K562 (cell line): ENCODE results near the gene IMP4. TPM values are rescaled to one million over a fixed set of nuclear protein-coding genes. Genes with fewer than 3 reads are reported as not detected.
A peak's percentile ranks its signal among the peaks of the same experiment; 100 is the strongest.

ENCODE experiments used
- ATAC-seq: fragments of 200-7000 bp; cut with Tn5 transposase; 3 replicates; pipeline ENCODE4 v1.9.1; 2020; ENCODE audit warnings: moderate library complexity
- BruUV-seq: library from RNA; stranded (reverse); fragments of 400-500 nt; replicated peaks from 2 replicates; lab custom pipeline; 2021; lab: Mats Ljungman, UMichigan
- CTCF ChIA-PET: fragments of 300-600 bp; formaldehyde crosslinking; extraction: SDS; loops from one replicate; lab custom pipeline; 2021; ENCODE audit warnings: low intra/inter-chr PET ratio; lab: Yijun Ruan, JAX
- POLR2A ChIA-PET: fragments of 300-600, 350-650 bp; sonication (Branson Sonifier 250); formaldehyde crosslinking; extraction: SDS; loops from one replicate; lab custom pipeline; 2021; ENCODE audit warnings: antibody characterized with exemption, inconsistent platforms; lab: Yijun Ruan, JAX
- DNase-seq, 4 experiments: peaks; one replicate each; pipeline versions ENCODE4 v3.0.0 to v3.0.0-alpha.2; 2011 to 2018; ENCODE audit warnings: low spot score in 3 of 4, mixed read lengths in 3 of 4; ENCODE audit errors: extremely low read depth in 1 of 4
- FAIRE-seq: peaks from 2 replicates; lab custom pipeline; 2011; peaks lifted over from hg19 to GRCh38; lab: Jason Lieb, UNC
- H2AFZ ChIP-seq: 2 replicates; pipeline ENCODE4 v1.6.0; 2011; ENCODE audit warnings: low read depth, low read length, control low read depth, inconsistent platforms
- H3K27ac ChIP-seq: fragments of 200-600 bp; 3 replicates; pipeline ENCODE4 v1.8.0; 2011; ENCODE audit warnings: low read depth, mild to moderate bottlenecking, control low read depth, inconsistent platforms, low read length, moderate library complexity, mixed read lengths; ENCODE audit errors: extremely low read depth
- H3K27me3 ChIP-seq, 2 experiments: fragments of 300-600 bp in 1 of 2; 2 replicates in 1 of 2; 3 replicates in 1 of 2; pipeline versions ENCODE4 v1.6.0 to v1.8.0; 2011; ENCODE audit warnings: inconsistent platforms in 2 of 2, low read length in 2 of 2, mild to moderate bottlenecking in 1 of 2, mixed read lengths in 1 of 2, moderate library complexity in 1 of 2; ENCODE audit not compliant: control insufficient read depth in 2 of 2, insufficient read depth in 2 of 2
- H3K36me3 ChIP-seq: fragments of 300-600 bp; 3 replicates; pipeline ENCODE4 v1.8.0; 2011; ENCODE audit warnings: mild to moderate bottlenecking, low read length, inconsistent platforms; ENCODE audit not compliant: control insufficient read depth, insufficient read depth
- H3K4me1 ChIP-seq, 2 experiments: fragments of 200-600 bp in 1 of 2; replicated peaks in 1 of 2; 2 replicates in 1 of 2; 3 replicates in 1 of 2; pipeline versions ENCODE4 v1.5.1 to v1.8.0; 2011; ENCODE audit warnings: inconsistent platforms in 2 of 2, low read length in 2 of 2, mild to moderate bottlenecking in 1 of 2, mixed read lengths in 1 of 2, moderate library complexity in 1 of 2; ENCODE audit not compliant: control insufficient read depth in 2 of 2, insufficient read depth in 2 of 2
- H3K4me2 ChIP-seq: 2 replicates; pipeline ENCODE4 v1.6.1; 2011; ENCODE audit warnings: low read length, control low read depth, inconsistent platforms, mixed read lengths; ENCODE audit not compliant: insufficient read depth
- H3K4me3 ChIP-seq: fragments of 200-600 bp; sonication (generic), shearing (Covaris generic); 2 replicates; pipeline ENCODE4 v1.5.1; 2016; ENCODE audit warnings: control low read depth, inconsistent platforms
- H3K79me2 ChIP-seq: fragments of 200-600 bp; 3 replicates; pipeline ENCODE4 v1.8.0; 2011; ENCODE audit warnings: low read length, inconsistent platforms; ENCODE audit not compliant: control insufficient read depth, insufficient read depth
- H3K9ac ChIP-seq, 2 experiments: 2 replicates each; pipeline versions ENCODE4 v1.6.0 to v1.6.1; 2011; ENCODE audit warnings: low read depth in 2 of 2, low read length in 2 of 2, control low read depth in 1 of 2, inconsistent platforms in 1 of 2, mild to moderate bottlenecking in 1 of 2, mixed read lengths in 1 of 2; ENCODE audit not compliant: insufficient read depth in 1 of 2
- H3K9me1 ChIP-seq: one replicate; pipeline ENCODE4 v1.6.0; 2011; ENCODE audit warnings: inconsistent platforms, mild to moderate bottlenecking, low read length, moderate library complexity; ENCODE audit not compliant: control insufficient read depth, insufficient read depth
- H3K9me3 ChIP-seq: replicated peaks from 2 replicates; pipeline ENCODE4 v1.5.1; 2011; ENCODE audit warnings: low read depth, low read length, inconsistent platforms; ENCODE audit not compliant: control insufficient read depth, insufficient read depth
- H4K20me1 ChIP-seq: replicated peaks from 2 replicates; pipeline ENCODE4 v1.6.1; 2011; ENCODE audit warnings: low read length, inconsistent platforms, mixed read lengths; ENCODE audit not compliant: control insufficient read depth, insufficient read depth
- BCLAF1 ChIP-seq, 2 experiments: fragments of 450-650 bp in 1 of 2; IDR thresholded peaks; 2 replicates each; pipeline ENCODE4 v1.6.1; 2011 to 2017; ENCODE audit warnings: low read depth in 2 of 2, antibody characterized with exemption in 1 of 2, borderline replicate concordance in 1 of 2, low read length in 1 of 2, mild to moderate bottlenecking in 1 of 2, mixed read lengths in 1 of 2; ENCODE audit not compliant: control insufficient read depth in 1 of 2
- CXXC5 ChIP-seq: fragments of 250-450 bp; sonication (Bioruptor Pico); IDR thresholded peaks from 2 replicates; pipeline ENCODE4 v1.8.0; 2022; ENCODE audit warnings: inconsistent platforms, mild to moderate bottlenecking, moderate library complexity
- ELF2 ChIP-seq: fragments of 250-450 bp; sonication (Bioruptor Pico); IDR thresholded peaks from 2 replicates; pipeline ENCODE4 v1.5.0; 2021; ENCODE audit warnings: mild to moderate bottlenecking
- MEF2A ChIP-seq: IDR thresholded peaks from 2 replicates; pipeline ENCODE4 v1.6.1; 2011; ENCODE audit warnings: low read depth, mild to moderate bottlenecking, low read length, moderate library complexity; ENCODE audit not compliant: control insufficient read depth
- PHF21A ChIP-seq: fragments of 450-650 bp; IDR thresholded peaks from 2 replicates; pipeline ENCODE4 v1.6.1; 2017; ENCODE audit warnings: low read depth, borderline replicate concordance
- SAP30 ChIP-seq: fragments of 200-600 bp; sonication (generic); IDR thresholded peaks from 2 replicates; pipeline ENCODE4 v1.6.1; 2012; ENCODE audit warnings: borderline replicate concordance, low read depth, mild to moderate bottlenecking, moderate library complexity, low read length, control low read depth, inconsistent platforms; ENCODE audit not compliant: insufficient read depth, poor library complexity, severe bottlenecking
- ZFP36 ChIP-seq: fragments of 150-350 bp; IDR thresholded peaks from 2 replicates; pipeline ENCODE4 v1.6.1; 2018; ENCODE audit warnings: low read length, low read depth; ENCODE audit not compliant: partially characterized antibody
- ZNF583 ChIP-seq: fragments of 250-450 bp; sonication (Bioruptor Pico); IDR thresholded peaks from 2 replicates; pipeline ENCODE4 v1.4.0; 2020
- WGBS: fragments of 100-300 bp; shearing (Covaris generic); methylation state at CpG from one replicate; pipeline ENCODE4 v1.1.6; 2016; ENCODE audit warnings: low coverage, mixed read lengths; ENCODE audit not compliant: insufficient coverage; ENCODE audit errors: missing lambda C conversion rate; 5-methylcytosine and 5-hydroxymethylcytosine counted together
- in situ Hi-C: fragments of 300-500 bp; cut with MboI; formaldehyde crosslinking; loops from 4 replicates; pipeline ENCODE4 v1.15.0; 2018; ENCODE audit warnings: inconsistent platforms, mixed read lengths
- intact Hi-C: fragments of 100-400 bp; cut with micrococcal nuclease; formaldehyde crosslinking; loops from 2 replicates; pipeline ENCODE4 v1.14.2; 2022
- polyA plus RNA-seq, 8 experiments: library from polyadenylated mRNA; depleted of rRNA in 4 of 8; stranded (reverse) in 5 of 8; unstranded in 3 of 8; fragments of >200 nt; fragmentation: Nextera tagmentation in 2 of 8; fragmentation: Illumina TruSeq in 1 of 8; extraction: Ambion mirVana in 2 of 8; extraction: Trizol in 1 of 8; gene quantifications; 2 replicates each; pipeline versions ENCODE4 v1.2.1 to v1.2.3, GENCODE V29; 2011 to 2014; ENCODE audit warnings: inconsistent platforms in 1 of 8, missing spikeins in 1 of 8
- total RNA-seq, 7 experiments: library from RNA; depleted of rRNA in 6 of 7; stranded (reverse); fragments of >200 nt in 6 of 7; fragmentation: Illumina TruSeq in 2 of 7; extraction: Trizol in 2 of 7; gene quantifications; 2 replicates each; pipeline versions ENCODE4 v1.2.1 to v1.2.3, GENCODE V29; 2011 to 2021; ENCODE audit warnings: low replicate concordance in 1 of 7
- TF ChIP-seq, protein P1 (sequence below): sonication (generic); formaldehyde crosslinking; IDR thresholded peaks from 2 replicates; pipeline ENCODE4 v1.8.0; 2022; ENCODE audit warnings: missing genetic modification reagents, mild to moderate bottlenecking, moderate library complexity, borderline replicate concordance
- TF ChIP-seq, protein P2 (sequence below), 2 experiments: fragments of 450-650 bp; IDR thresholded peaks; 2 replicates each; pipeline ENCODE4 v1.6.1; 2018; ENCODE audit warnings: mild to moderate bottlenecking in 2 of 2, low read depth in 1 of 2; ENCODE audit not compliant: partially characterized antibody in 2 of 2

The IMP4 gene
- total and polyA plus RNA-seq, 9 of the 15 experiments (the other 6 are each of a cell fraction or from before 2014, with no cell fraction given), result 35.4 to 209 (median 100.0) TPM

GRCh38 chr2:130336877-130337734 lies 5.6 kb upstream of the IMP4 start:
- peaks cover 20% of the 10 kb centered on the region for H3K36me3 ChIP-seq
- no peaks in the 10 kb centered on the region for H3K27me3 ChIP-seq
- no peaks in the 10 kb centered on the region for H4K20me1 ChIP-seq
- peak; percentile 78 for FAIRE-seq
- peak overlapping the region; percentile 85 for H2AFZ ChIP-seq
- POLR2A ChIA-PET, result interaction anchor here (0.7 to 1.8 kb wide), 4 partner anchors 19 to 156 kb away, joined by 3 to 7 read pairs (median 3); partner anchors contain the start of genes PTPN18 and SMPD4
- DNase-seq, result peak; percentile 74 to 86 (median 82)
- H3K4me2 ChIP-seq, result peak overlapping the region; percentile 92
- H3K9ac ChIP-seq, result peak overlapping the region; percentile 68 to 89
- H3K27ac ChIP-seq, result peak overlapping the region; percentile 78
- peaks cover 19% of the 10 kb centered on the region for H3K79me2 ChIP-seq
- peaks cover 36 to 51% of the 10 kb centered on the region in 2 experiments for H3K4me1 ChIP-seq
- in situ Hi-C loops, result loop anchor here (5.0 to 25.0 kb wide), 3 partner anchors 155 to 1175 kb away; partner anchors contain the start of genes MZT2B and SMPD4
- no peaks in the 10 kb centered on the region for H3K9me1 ChIP-seq
- intact Hi-C loops, result no loop called here
- peak; percentile 65 for ATAC-seq
- WGBS, result 5% methylated on average over 28 of the region's 29 CpGs
- no TSS peak for BruUV-seq
- CTCF ChIA-PET, result interaction anchor here (0.6 kb wide), 1 partner anchor 181 kb away, joined by 4 read pairs; no protein-coding TSS in a partner anchor
- H3K9me3 ChIP-seq, result no peaks in the 10 kb centered on the region
- peak overlapping the region; percentile 44 for H3K4me3 ChIP-seq
- TF ChIP-seq ZNF583 (CRISPR knock-in tag) (no peak), PHF21A (0 out of 2 replicates have a peak, but pooled peaks have one; percentile 31), CXXC5 (peak; percentile 43; the same call in 1 of the 2 replicates), ELF2 (CRISPR knock-in tag) (0 out of 2 replicates have a peak, but pooled peaks have one; percentile 45), MEF2A (0 out of 2 replicates have a peak, but pooled peaks have one; percentile 32), ZFP36 (peak; percentile 22), BCLAF1 (IDR thresholded peaks at IDR 0.05; ENCODE audit: borderline replicate concordance in 1 of 2, control insufficient read depth in 1 of 2, low read depth in 2 of 2, low read length in 1 of 2) (0 out of 4 replicates have a peak, but pooled peaks of 1 of the 2 experiments have one; percentile 15), SAP30 (peak; percentile 21)
- TF ChIP-seq, protein P1, sequence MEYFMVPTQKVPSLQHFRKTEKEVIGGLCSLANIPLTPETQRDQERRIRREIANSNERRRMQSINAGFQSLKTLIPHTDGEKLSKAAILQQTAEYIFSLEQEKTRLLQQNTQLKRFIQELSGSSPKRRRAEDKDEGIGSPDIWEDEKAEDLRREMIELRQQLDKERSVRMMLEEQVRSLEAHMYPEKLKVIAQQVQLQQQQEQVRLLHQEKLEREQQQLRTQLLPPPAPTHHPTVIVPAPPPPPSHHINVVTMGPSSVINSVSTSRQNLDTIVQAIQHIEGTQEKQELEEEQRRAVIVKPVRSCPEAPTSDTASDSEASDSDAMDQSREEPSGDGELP (CRISPR knock-in tag), result peak; percentile 81
- TF ChIP-seq, protein P2, sequence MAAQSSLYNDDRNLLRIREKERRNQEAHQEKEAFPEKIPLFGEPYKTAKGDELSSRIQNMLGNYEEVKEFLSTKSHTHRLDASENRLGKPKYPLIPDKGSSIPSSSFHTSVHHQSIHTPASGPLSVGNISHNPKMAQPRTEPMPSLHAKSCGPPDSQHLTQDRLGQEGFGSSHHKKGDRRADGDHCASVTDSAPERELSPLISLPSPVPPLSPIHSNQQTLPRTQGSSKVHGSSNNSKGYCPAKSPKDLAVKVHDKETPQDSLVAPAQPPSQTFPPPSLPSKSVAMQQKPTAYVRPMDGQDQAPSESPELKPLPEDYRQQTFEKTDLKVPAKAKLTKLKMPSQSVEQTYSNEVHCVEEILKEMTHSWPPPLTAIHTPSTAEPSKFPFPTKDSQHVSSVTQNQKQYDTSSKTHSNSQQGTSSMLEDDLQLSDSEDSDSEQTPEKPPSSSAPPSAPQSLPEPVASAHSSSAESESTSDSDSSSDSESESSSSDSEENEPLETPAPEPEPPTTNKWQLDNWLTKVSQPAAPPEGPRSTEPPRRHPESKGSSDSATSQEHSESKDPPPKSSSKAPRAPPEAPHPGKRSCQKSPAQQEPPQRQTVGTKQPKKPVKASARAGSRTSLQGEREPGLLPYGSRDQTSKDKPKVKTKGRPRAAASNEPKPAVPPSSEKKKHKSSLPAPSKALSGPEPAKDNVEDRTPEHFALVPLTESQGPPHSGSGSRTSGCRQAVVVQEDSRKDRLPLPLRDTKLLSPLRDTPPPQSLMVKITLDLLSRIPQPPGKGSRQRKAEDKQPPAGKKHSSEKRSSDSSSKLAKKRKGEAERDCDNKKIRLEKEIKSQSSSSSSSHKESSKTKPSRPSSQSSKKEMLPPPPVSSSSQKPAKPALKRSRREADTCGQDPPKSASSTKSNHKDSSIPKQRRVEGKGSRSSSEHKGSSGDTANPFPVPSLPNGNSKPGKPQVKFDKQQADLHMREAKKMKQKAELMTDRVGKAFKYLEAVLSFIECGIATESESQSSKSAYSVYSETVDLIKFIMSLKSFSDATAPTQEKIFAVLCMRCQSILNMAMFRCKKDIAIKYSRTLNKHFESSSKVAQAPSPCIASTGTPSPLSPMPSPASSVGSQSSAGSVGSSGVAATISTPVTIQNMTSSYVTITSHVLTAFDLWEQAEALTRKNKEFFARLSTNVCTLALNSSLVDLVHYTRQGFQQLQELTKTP (IDR thresholded peaks at IDR 0.05; ENCODE audit: low read depth in 1 of 2, partially characterized antibody in 2 of 2), result peak in 1 of 2 experiments; percentile 21
